K562 (cell line): ENCODE data around the gene KCTD13. TPM values are rescaled to one million over a fixed set of nuclear protein-coding genes. Genes with fewer than 3 reads are reported as not detected.

Source experiments
- ARHGAP35 ChIP-seq: fragments of 450-650 bp; IDR thresholded peaks from 2 replicates; pipeline ENCODE4 v1.6.1; 2018; ENCODE audit not compliant: partially characterized antibody
- ESRRA ChIP-seq: fragments of 450-650 bp; IDR thresholded peaks from 2 replicates; pipeline ENCODE4 v1.6.1; 2014; ENCODE audit warnings: low read depth, mild to moderate bottlenecking, moderate library complexity, borderline replicate concordance
- ILK ChIP-seq: fragments of 450-650 bp; IDR thresholded peaks from 2 replicates; pipeline ENCODE4 v1.6.1; 2016; ENCODE audit warnings: missing genetic modification characterization, low read depth, mild to moderate bottlenecking, missing compliant biosample characterization, moderate library complexity, borderline replicate concordance
- KDM5B ChIP-seq: fragments of 200-600 bp; sonication (generic); IDR thresholded peaks from 2 replicates; pipeline ENCODE4 v1.6.1; 2012; ENCODE audit warnings: low read depth, mild to moderate bottlenecking, moderate library complexity, low read length, control low read depth, inconsistent platforms; ENCODE audit not compliant: insufficient replicate concordance
- MIER1 ChIP-seq: fragments of 450-650 bp; IDR thresholded peaks from 2 replicates; pipeline ENCODE4 v1.6.1; 2016; ENCODE audit warnings: antibody characterized with exemption, mild to moderate bottlenecking, low read depth
- RAD51 ChIP-seq: fragments of 450-650 bp; IDR thresholded peaks from 2 replicates; pipeline ENCODE4 v1.7.1; 2016; ENCODE audit warnings: low read depth, mild to moderate bottlenecking, borderline replicate concordance
- ZNF644 ChIP-seq: fragments of 200-800 bp; sonication (Bioruptor generic); IDR thresholded peaks from 2 replicates; pipeline ENCODE4 v1.6.1; 2016; ENCODE audit warnings: low read depth, missing genetic modification characterization, missing compliant biosample characterization
- ZNF76 ChIP-seq: fragments of 250-450 bp; sonication (Bioruptor Pico); IDR thresholded peaks from 2 replicates; pipeline ENCODE4 v1.4.0; 2020; ENCODE audit warnings: mild to moderate bottlenecking, moderate library complexity, borderline replicate concordance
- polyA plus RNA-seq, 8 experiments: library from polyadenylated mRNA; depleted of rRNA in 4 of 8; stranded (reverse) in 5 of 8; unstranded in 3 of 8; fragments of >200 nt; fragmentation: Nextera tagmentation in 2 of 8; fragmentation: Illumina TruSeq in 1 of 8; extraction: Ambion mirVana in 2 of 8; extraction: Trizol in 1 of 8; gene quantifications; 2 replicates each; pipeline versions ENCODE4 v1.2.1 to v1.2.3, GENCODE V29; 2011 to 2014; ENCODE audit warnings: inconsistent platforms in 1 of 8, missing spikeins in 1 of 8
- total RNA-seq, 7 experiments: library from RNA; depleted of rRNA in 6 of 7; stranded (reverse); fragments of >200 nt in 6 of 7; fragmentation: Illumina TruSeq in 2 of 7; extraction: Trizol in 2 of 7; gene quantifications; 2 replicates each; pipeline versions ENCODE4 v1.2.1 to v1.2.3, GENCODE V29; 2011 to 2021; ENCODE audit warnings: low replicate concordance in 1 of 7
- TF ChIP-seq, protein P1 (sequence below): fragments of 450-650 bp; IDR thresholded peaks from 2 replicates; pipeline ENCODE4 v1.7.1; 2018; ENCODE audit warnings: mild to moderate bottlenecking, low read depth; ENCODE audit not compliant: partially characterized antibody
- TF ChIP-seq, protein P2 (sequence below): IDR thresholded peaks from 3 replicates; pipeline ENCODE4 v1.6.1; 2011; ENCODE audit warnings: borderline replicate concordance, mild to moderate bottlenecking, moderate library complexity; ENCODE audit not compliant: insufficient read length; ENCODE audit errors: extremely low read depth
- TF ChIP-seq, protein P3 (sequence below): fragments of 450-650 bp; IDR thresholded peaks from 2 replicates; pipeline ENCODE4 v1.6.1; 2017; ENCODE audit warnings: antibody characterized with exemption, mild to moderate bottlenecking

Gene KCTD13
- total and polyA plus RNA-seq, 9 of the 15 experiments (the other 6 are each of a cell fraction or from before 2014, with no cell fraction given): 1.0 to 20.6 (median 9.8) TPM

DNA sequence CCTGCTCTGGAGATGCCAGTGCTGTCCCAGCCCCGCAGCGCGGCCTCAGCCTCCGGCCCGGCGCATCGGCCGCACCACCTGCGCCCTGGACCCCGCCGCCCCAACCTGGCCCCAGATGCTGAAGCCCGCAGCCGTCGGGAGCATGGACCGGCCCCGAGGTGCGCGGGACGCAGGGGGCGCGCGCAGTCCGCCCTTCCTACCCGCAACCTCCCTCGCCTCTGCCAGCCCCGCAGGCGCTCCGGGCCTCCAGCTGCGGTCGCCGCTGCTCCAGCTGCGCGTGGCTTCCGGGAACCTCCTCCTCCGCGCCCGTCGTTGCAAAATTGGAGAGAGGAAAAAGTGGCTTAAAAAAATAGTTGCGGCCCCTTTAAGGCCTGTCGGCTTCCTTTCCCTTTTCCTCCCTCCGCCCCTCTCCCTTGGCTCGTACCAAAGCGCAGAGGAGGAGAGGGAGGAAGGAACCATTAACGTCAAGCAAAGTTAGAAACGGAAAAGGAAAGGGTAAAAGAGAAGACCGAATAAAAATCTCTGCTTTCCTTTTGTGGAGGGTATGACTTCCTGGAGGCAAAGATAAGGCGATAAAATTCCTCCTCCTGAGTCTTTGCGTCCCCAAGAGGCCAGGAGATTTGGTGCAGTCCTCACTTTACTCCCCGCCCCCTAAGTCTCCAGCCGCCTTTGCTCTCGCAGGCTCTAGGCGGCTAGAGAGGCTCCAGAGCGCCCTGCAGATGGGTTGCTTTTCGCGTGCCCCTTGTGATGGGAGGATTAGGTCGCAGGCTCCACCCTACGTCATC is 63.0 kb downstream of the KCTD13 start, which contains the start of gene CDIPT (continued):
- TF ChIP-seq ESRRA: peak; percentile 9
- TF ChIP-seq ZNF644: no peak
- TF ChIP-seq, protein P1, sequence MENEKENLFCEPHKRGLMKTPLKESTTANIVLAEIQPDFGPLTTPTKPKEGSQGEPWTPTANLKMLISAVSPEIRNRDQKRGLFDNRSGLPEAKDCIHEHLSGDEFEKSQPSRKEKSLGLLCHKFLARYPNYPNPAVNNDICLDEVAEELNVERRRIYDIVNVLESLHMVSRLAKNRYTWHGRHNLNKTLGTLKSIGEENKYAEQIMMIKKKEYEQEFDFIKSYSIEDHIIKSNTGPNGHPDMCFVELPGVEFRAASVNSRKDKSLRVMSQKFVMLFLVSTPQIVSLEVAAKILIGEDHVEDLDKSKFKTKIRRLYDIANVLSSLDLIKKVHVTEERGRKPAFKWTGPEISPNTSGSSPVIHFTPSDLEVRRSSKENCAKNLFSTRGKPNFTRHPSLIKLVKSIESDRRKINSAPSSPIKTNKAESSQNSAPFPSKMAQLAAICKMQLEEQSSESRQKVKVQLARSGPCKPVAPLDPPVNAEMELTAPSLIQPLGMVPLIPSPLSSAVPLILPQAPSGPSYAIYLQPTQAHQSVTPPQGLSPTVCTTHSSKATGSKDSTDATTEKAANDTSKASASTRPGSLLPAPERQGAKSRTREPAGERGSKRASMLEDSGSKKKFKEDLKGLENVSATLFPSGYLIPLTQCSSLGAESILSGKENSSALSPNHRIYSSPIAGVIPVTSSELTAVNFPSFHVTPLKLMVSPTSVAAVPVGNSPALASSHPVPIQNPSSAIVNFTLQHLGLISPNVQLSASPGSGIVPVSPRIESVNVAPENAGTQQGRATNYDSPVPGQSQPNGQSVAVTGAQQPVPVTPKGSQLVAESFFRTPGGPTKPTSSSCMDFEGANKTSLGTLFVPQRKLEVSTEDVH: peak; percentile 30
- TF ChIP-seq ARHGAP35: no peak
- no peak for TF ChIP-seq ZNF76 (CRISPR knock-in tag)
- TF ChIP-seq MIER1: peak; percentile 81; the same call in 1 of the 2 replicates
- TF ChIP-seq, protein P2, sequence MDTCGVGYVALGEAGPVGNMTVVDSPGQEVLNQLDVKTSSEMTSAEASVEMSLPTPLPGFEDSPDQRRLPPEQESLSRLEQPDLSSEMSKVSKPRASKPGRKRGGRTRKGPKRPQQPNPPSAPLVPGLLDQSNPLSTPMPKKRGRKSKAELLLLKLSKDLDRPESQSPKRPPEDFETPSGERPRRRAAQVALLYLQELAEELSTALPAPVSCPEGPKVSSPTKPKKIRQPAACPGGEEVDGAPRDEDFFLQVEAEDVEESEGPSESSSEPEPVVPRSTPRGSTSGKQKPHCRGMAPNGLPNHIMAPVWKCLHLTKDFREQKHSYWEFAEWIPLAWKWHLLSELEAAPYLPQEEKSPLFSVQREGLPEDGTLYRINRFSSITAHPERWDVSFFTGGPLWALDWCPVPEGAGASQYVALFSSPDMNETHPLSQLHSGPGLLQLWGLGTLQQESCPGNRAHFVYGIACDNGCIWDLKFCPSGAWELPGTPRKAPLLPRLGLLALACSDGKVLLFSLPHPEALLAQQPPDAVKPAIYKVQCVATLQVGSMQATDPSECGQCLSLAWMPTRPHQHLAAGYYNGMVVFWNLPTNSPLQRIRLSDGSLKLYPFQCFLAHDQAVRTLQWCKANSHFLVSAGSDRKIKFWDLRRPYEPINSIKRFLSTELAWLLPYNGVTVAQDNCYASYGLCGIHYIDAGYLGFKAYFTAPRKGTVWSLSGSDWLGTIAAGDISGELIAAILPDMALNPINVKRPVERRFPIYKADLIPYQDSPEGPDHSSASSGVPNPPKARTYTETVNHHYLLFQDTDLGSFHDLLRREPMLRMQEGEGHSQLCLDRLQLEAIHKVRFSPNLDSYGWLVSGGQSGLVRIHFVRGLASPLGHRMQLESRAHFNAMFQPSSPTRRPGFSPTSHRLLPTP: no peak
- TF ChIP-seq ILK: no peak
- no peak; the same call in 1 of the 2 replicates for TF ChIP-seq RAD51
- TF ChIP-seq, protein P3, sequence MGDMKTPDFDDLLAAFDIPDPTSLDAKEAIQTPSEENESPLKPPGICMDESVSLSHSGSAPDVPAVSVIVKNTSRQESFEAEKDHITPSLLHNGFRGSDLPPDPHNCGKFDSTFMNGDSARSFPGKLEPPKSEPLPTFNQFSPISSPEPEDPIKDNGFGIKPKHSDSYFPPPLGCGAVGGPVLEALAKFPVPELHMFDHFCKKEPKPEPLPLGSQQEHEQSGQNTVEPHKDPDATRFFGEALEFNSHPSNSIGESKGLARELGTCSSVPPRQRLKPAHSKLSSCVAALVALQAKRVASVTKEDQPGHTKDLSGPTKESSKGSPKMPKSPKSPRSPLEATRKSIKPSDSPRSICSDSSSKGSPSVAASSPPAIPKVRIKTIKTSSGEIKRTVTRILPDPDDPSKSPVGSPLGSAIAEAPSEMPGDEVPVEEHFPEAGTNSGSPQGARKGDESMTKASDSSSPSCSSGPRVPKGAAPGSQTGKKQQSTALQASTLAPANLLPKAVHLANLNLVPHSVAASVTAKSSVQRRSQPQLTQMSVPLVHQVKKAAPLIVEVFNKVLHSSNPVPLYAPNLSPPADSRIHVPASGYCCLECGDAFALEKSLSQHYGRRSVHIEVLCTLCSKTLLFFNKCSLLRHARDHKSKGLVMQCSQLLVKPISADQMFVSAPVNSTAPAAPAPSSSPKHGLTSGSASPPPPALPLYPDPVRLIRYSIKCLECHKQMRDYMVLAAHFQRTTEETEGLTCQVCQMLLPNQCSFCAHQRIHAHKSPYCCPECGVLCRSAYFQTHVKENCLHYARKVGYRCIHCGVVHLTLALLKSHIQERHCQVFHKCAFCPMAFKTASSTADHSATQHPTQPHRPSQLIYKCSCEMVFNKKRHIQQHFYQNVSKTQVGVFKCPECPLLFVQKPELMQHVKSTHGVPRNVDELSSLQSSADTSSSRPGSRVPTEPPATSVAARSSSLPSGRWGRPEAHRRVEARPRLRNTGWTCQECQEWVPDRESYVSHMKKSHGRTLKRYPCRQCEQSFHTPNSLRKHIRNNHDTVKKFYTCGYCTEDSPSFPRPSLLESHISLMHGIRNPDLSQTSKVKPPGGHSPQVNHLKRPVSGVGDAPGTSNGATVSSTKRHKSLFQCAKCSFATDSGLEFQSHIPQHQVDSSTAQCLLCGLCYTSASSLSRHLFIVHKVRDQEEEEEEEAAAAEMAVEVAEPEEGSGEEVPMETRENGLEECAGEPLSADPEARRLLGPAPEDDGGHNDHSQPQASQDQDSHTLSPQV: no peak; the same call in 1 of the 2 replicates
- TF ChIP-seq KDM5B: no peak
